22Rv1 (cell line): ENCODE data around the gene ANGPTL2.

Experiments used
- CTCF ChIP-seq: fragments of 450-650 bp; IDR thresholded peaks from 2 replicates; pipeline ENCODE4 v1.5.1; 2017; ENCODE audit warnings: mild to moderate bottlenecking
- ZFX ChIP-seq: fragments of 450-650 bp; IDR thresholded peaks from 2 replicates; pipeline ENCODE4 v1.6.1; 2017; ENCODE audit warnings: antibody characterized with exemption, borderline replicate concordance

DNA sequence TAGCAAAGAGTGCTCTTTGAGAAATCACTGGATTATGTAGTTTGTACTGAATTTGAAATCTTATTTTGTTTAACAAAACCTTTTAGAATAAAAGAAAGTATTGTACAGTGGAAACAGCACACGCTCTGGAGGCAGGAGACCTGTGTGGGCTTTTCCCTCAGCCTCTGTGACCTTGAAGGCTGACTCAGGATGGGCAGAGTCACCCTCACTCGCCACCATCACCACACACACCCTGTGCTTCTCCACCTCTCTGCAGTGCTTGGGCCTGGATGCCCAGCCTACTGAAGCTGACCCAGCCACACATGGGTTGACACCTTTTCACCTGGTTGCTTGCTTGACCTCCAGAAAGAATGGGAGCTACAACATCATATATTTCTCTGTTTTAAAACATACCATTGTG lies 19.6 kb downstream of the ANGPTL2 start:
- TF ChIP-seq CTCF: no peak
- no peak for TF ChIP-seq ZFX
